ACHN (cell line): ENCODE results near the gene CACNA1D.
A peak's percentile ranks its signal among the peaks of the same experiment; 100 is the strongest.
"Not testable (repeated sequence)": the region's sequence is repeated elsewhere in the genome, so short reads cannot be mapped to it uniquely, and the experiment has no call there.

ENCODE experiments used
- DNase-seq: peaks from one replicate; pipeline ENCODE4 v3.0.0-alpha.2; 2015
- in situ Hi-C: cut with HindIII; loops from 2 replicates; pipeline ENCODE4 v1.10.0; 2017; ENCODE audit warnings: low sequenced_read_pairs, low pct_ligation_motif_present, low pct_unique_long_range_greater_than_20kb

Gene CACNA1D

DNA sequence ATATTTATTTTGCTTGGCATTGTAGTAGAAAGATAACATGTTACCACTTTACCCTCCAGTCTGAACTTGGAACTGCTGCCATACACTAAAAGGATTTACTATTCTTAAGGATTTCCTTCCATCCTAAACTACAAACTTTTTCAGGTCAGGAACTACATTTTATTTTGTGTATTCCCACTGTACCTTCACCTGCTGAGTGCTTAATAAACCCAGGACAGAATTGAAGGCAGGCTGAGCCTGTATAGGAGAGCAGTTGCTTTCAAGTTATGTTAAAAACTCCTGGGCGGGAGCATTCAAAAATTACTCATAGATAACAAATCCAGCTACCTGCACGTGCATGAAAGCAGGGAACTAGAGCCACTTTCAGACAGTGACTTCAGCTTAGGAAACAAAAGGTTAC is 58.3 kb downstream of the CACNA1D start:
- in situ Hi-C loops: no loop called here
- no peak for DNase-seq

DNA sequence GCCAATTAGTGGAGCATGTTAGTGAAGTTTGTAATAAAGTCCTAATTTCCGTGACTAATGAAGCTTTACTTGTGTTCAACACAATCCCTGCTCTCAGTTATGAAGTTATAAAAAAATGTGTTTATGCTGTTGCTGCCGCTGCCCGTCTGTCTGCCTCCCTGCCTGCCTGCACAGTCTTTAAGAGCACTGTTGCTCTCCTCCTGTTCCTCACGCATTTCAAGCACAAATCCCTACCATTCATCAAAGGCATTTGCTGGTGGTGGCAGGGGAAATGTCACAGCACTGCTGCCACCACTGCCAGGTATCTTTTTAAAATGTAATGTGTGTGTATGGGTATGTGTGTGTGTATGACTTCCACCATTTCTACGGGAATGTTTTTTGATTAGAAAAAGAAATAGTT is 58.8 kb downstream of the CACNA1D start:
- in situ Hi-C loops: no loop called here
- DNase-seq: no peak

DNA sequence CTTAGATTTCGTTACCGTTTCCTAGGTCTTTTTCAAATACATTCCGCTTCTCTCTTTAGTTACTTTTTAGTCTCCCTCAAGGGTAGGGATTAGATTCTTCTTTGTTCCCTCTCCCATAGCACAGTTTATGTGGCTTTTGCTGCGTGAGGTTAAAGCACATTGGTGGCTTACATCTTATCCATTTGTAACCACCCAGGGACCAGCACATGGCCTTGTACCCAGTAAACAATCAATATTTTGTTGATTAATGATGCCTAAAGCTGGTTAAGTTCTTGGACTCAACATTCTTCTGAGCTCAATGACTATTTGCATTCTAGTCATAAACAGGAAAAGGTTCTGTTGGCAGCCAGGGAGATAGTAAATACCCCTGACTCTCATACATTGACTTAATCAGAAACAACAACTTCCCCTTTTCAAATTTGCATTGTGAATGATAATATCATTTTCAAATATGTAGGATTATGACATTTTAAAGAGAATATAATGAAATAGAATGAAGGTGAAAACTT is 60.2 kb downstream of the CACNA1D start:
- in situ Hi-C loops: no loop called here
- DNase-seq: no peak

DNA sequence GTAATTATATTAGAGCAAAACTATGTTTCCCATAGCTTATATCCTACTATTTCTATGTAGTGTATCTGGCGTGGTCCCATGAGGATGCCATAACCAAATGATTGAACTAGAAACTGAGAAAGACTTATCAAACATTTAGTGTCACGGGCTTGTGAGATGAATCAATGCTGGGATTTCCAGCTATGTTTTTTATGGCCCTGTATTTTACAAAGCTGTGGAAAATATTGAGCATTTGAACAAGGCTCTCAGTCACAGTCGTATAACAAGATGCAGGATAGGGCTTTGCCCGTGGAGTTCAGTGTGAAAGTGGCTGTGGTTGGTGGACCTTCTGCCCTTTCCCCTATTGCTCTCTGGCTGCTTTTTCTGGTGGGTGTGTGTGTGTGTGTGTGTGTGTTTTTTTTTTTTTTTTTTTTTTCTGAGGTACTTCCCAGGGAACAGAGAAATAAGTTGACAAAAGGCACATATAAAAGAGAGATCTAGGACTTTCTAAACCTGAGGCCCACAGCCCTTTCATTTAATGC is 60.7 kb downstream of the CACNA1D start:
- in situ Hi-C loops: no loop called here
- DNase-seq: no peak

DNA sequence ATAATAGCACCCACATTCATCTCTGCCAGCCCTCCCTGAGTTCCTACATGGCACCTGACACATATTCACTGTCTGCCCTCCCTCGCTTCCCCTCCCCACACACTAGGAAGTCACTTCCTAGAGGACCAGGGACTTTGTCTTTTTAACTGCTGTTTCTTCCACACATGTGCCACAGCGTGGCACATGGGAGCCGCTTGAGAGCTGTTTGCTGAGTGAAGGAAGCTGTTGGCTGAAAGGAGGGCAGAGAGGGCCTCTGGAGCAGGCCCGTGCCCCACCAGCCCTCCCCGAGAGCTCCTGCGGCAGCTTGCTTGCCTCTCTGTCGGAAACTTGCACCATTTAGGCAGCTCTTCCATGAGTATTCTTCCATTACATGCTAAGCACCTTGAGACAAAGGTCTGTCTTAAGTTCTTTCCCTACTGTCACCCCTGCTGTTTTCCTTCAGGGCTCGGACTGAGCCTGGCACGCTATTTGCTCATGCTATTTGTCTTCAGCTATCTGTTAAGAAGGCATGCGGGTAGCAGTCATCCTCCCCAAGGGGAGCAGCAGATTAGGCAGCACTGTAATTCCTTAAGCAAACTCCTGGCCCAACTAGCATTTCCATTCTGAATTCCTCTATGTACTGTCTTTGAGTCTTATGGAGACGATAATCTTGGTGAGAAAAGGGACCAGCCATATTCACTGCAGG is 72.2 kb downstream of the CACNA1D start:
- DNase-seq: no peak
- in situ Hi-C loops: no loop called here

DNA sequence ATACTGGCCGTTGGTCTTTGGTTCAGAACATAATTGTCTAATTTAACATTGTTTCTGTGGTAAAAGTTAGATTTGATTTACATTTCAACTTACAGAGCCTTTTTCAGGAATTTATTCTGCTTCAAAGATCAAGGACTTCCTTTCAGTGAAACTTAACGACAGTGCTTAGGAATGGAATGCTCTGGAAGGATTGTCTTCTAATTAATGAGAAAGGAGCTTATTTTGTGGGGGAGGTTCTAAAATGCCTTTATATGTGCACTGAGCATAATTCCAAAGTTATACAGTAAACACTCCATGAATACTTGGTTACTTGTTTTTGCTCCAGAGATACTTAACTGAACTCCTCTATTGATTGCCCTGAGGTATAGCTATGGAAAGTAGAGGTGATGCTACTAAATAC is 75.7 kb downstream of the CACNA1D start:
- no peak for DNase-seq
- in situ Hi-C loops: no loop called here

DNA sequence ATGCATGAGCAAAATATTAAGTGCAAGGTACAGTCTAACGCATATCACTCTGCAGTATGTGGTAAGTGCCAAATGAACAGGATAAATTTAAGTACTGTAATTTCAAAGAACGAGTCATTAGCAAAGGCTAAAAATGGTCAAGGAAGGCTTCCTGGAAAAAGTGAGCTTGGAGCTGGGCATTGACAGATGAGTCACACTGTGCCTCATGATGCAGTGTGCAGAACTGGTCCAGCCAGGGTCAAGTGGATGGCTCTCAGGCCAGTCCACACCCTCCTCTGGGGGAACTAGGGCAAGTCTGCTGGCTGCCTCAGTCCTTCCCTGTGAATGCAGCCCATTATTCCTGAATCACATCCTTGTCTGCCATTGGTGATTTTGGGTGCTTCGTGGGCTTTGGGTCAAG is 76.3 kb downstream of the CACNA1D start:
- in situ Hi-C loops: no loop called here
- peak; percentile 44 for DNase-seq

DNA sequence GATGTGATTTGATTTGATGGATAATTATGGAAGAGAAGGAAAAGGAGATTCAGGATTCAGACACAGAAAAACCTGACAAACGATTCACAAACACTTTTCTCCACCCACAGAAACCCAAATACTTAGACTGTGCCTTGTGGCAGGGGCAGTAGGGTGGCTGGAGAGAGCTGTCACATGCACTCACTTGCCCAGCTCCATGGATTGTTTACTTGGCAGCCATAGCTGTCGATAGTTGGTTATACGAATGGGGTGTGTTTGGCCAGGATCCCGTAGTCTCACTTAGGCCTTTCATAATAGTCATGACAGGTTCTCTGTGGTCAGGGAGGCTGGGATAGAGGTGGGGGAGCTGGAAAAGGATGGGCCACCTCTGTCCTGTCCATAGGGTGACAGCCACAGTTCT is 76.9 kb downstream of the CACNA1D start:
- in situ Hi-C loops: no loop called here
- DNase-seq: no peak

DNA sequence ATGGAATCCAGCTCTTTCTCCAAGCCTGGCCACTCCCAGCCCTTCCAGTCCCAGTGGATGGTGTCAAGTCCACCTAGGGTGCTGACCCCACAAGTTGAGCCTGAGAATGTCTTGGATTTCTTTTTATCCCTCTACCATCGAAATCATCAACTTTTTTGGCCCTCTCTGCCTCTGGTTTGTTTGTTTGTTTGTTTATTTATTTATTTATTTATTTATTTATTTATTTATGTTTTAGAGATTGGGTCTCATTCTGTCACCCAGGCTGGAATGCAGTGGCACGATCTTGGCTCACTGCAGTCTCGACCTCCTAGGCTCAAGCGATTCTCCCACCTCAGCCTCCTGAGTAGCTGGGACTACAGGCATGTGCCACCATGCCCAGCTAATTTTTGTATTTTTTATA is 77.8 kb downstream of the CACNA1D start:
- in situ Hi-C loops, DNase-seq: not testable (repeated sequence)

DNA sequence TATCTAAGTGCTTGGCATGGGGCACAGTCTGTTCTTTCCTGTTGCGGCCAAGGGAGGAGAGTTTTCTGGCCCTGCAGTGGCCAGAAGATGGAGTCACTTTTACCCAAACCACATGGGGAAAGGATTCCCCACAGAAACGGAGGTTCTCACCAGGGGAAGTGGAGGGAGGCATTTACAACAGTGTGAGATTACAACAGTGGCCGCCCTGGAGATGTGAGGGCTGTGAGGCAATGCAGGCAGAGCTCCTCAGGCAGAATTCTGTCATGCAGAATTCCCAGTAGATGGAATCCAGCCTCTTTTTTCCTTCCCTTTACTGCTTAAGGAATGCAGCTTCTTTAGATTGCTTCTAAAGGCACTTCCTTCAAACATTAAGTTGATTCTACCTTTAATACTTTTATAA is 83.1 kb downstream of the CACNA1D start:
- no peak for DNase-seq
- in situ Hi-C loops: no loop called here

DNA sequence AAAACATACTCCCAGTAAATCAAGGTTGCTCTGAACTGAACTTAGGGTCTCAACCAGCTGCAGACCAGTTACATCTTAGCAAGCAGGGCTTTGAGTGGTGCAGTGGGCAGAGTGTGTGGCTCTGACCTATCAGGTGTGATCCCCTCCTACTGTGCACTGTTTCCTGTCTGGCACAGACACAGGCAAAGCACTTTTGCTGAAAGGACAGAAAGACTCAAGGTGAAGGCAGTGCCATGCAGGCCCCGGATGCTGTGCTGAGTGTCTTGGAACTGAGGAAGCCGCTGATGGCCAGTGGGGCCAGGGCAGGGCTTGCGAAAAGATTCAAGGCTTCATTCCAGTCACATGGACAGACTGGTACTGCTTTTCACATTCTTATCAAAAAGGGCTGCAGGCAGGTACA is 85.2 kb downstream of the CACNA1D start:
- DNase-seq: no peak
- in situ Hi-C loops: no loop called here

DNA sequence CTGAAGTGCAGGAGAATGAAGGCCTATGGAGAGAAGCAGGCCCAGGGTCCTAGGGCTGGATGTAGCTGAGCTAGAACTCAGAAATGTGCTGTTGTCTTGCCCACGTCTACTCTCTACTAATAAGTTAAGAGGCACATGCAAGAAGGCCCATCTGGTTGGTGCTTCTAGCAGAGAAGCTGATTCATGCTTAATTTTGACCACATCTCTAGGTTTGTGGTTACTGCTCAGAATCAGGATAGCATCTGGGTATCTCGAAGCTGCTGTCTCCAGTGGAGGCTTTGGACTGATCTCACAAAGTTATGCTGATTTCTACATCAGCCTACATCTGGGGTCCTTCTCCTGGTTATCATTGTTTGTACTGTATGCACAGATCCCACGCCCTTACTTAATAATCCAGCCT is 87.3 kb downstream of the CACNA1D start:
- no peak for DNase-seq
- in situ Hi-C loops: no loop called here

DNA sequence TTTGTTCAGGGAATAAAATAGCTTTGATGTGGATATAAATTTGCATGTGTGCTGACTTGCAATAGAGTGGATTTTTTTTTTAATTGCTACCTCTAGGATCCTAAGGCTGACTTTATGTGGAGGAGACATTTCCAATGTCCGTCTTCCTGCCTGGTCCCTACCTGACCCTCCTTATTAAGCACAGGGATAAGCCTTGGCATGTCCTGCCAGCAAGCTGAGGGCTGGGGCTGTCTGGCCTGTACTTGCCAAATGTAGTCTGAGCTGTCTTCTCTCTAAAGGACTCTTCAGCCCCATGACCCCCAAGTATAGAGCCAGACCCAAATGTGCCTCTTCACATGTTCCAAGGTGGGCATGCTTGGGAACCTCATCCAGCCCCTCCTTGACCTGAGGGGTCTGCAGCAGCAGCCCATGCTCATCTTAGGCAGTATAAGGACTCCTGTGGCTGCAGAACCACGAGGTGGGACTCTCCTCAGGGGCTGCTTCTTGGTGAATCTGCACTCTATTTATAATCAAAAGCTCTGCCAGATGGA is 88.8 kb downstream of the CACNA1D start:
- DNase-seq: no peak
- in situ Hi-C loops: no loop called here

DNA sequence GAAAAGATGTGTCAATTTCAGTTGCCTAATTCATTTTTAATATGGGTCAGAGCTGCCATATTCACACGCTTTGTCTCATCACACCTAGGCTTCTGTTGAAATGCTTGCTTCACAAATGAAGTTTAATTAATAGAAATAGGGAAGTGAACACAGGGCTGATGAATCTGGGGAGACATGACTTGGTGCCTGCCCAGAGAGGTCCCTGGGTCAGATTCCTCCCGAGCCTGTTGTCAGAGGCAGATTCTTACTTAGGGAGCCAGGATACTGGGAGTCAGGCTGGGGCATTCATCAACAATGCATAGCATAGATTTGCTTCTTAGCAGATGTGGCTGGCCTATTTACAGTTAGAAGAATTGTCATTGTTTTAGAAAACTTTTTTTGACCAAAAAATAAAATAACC is 90.6 kb downstream of the CACNA1D start:
- no peak for DNase-seq
- in situ Hi-C loops: no loop called here

DNA sequence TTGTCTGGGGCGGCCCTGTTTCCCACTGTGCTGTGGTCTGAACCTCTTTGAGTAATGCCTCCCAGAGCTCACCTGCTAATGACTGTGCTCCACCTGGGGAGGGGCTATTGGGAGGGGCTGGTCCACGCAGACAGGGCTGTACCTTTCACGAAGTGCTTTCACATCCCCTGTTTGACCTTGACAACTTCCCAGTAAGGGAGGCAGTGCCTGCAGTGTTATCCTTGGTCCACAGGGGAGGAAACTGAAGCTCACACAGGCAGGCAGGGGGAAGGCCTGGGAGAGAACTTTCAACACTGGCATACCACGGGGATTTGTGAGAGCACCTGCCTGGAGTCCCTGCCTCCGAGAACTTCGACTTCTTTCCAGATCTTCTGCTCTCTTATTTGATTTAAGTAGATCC is 91.2 kb downstream of the CACNA1D start:
- in situ Hi-C loops: no loop called here
- DNase-seq: no peak

DNA sequence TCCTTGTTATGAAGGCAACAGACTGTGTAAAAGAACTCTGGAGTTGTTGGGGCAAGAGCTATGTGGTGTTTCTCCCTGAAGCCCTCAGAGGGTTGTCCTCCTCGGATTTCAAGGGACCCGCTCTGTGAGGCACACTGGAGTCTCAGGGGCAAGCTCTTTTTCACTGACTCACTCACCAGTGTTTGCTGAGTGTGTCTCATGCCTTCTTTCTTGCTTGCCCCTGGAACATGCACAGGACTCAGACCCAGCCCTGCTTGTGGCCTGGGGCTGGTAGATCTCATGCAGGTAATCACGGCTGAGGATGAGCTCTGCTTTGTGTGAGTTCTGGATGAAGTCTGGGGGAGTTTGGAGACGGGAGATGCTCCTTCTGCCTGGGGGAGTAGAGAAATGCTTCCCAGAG is 93.7 kb downstream of the CACNA1D start:
- in situ Hi-C loops: no loop called here
- DNase-seq: no peak

DNA sequence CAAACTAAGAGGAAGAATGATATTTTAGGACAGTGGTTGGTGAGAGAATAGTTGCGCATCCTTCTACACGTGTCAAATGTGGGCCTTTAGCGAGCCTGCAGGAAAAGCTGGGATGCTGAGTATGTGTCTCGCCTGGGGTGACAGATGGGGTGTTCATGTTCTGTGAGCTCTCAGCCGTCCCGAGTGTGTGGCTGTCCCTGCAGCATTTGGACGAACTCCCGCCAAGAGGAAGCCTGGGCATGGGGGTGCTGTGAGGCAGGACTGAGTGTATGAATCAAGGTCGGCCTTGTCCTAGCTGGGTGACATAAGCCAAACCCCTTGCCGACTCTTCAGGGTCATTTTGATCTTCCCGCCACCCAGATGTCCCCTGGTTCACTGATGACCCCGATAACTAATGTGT is 94.8 kb downstream of the CACNA1D start:
- in situ Hi-C loops: no loop called here
- DNase-seq: no peak

DNA sequence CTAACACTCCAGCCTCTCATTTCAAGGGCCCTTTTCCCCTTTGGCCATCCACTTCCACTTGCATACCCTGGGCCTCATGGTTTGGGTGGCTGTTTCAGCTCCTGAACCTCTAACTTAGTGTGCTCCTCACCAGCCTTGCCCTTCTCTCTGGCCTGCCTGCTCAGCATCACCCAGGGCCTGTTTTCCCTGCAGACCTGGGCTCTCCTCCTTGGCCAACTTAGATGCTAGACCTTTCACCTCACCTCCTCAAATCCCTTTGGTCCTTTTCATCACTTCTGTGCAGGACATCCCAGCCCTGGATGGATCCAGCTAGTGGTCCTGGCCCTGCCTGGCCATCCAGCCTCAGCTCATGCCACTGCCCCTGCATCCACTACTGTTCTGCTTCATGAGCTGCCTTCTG is 95.4 kb downstream of the CACNA1D start:
- in situ Hi-C loops: no loop called here
- DNase-seq: no peak

DNA sequence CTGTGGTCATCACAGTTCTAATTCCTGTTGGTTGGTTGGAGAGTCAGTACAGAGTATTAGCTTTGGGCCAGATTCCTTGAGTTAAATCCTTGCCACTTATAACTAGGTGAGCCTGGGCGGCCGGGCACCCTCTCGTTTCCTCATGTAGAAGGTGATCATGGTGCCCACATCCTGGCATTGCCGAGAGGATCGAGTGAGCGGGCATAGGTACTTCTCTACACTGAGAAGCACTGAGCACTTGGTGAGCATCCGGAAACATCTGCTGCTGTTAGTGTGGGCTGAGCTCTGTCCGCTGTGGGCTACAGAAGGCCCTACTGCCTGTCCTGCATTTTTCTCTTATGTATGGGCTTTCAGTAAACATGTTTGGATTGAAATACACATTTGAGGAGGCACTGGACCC is 96.2 kb downstream of the CACNA1D start:
- DNase-seq: no peak
- in situ Hi-C loops: no loop called here

DNA sequence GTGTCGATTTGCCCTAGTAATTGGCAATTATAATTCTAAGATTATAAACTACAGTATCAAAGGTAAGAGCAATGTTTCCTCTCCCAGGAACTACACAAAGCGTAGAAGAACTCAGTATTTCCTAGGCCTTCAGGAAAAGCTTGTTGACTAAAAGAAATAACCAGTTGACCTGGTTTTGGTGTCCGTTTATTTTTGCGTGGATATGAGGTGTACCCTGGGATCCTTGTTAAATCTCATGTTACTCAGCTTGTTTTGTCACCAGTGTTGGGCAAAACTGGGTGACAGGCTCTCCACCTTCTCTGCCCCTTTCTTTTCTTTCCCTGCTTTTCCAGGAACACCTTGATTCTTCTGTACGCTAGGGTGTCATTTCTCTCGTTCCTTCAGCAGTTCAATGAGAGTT is 97.2 kb downstream of the CACNA1D start:
- no peak for DNase-seq
- in situ Hi-C loops: no loop called here
